Measurements from ENCODE around the gene IFFO2. TPM values are rescaled to one million over a fixed set of nuclear protein-coding genes. Genes with fewer than 3 reads are reported as not detected.

Gene IFFO2
- total and polyA plus RNA-seq, 2 donors: 4.3 to 14.2 TPM

DNA sequence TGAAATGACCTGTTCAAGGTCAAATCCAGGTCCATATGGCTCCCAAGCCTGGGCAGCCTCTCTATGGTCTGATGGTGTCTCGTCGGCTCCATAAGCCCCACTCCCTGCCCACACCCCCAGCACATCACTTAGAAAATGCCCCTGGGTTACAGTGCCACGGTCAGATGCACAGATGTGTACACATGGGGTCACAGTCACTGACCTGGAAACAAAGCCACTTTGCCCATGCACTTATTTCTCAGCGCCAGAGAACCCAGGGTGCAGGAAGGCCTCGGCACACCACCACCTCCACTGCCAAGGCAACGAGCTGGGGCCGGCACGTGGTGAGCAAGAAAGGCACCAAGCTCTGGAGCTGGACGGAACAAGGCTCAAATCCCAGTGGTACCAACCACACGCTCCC lies 24.7 kb downstream of the IFFO2 start:
- Histone ChIP-seq H3K27ac (ENCODE audit: low read depth) (no peak overlapping the region), H3K4me3 (ENCODE audit: low read depth, low read length) (no peak overlapping the region), H3K4me1 (ENCODE audit: insufficient read depth) (peaks cover 2% of the 10 kb centered on the region), H3K36me3 (ENCODE audit: insufficient read depth) (no peaks in the 10 kb centered on the region)
- no peak for DNase-seq (ENCODE audit: extremely low spot score)
- WGBS: 84% methylated on average over 10 of the region's 10 CpGs

GRCh38 chr1:18929686-18930085 lies 26.8 kb downstream of the IFFO2 start:
- Histone ChIP-seq H3K27ac (ENCODE audit: low read depth) (no peak overlapping the region), H3K4me1 (ENCODE audit: insufficient read depth) (peaks cover 2% of the 10 kb centered on the region), H3K4me3 (ENCODE audit: low read depth, low read length) (no peak overlapping the region), H3K36me3 (ENCODE audit: insufficient read depth) (no peaks in the 10 kb centered on the region)
- WGBS: 78% methylated on average over 7 of the region's 7 CpGs
- no peak for DNase-seq (ENCODE audit: extremely low spot score)

- WGBS: 94% methylated on average over 6 of the region's 6 CpGs
- Histone ChIP-seq H3K27ac (ENCODE audit: low read depth) (no peak overlapping the region), H3K4me3 (ENCODE audit: low read depth, low read length) (no peak overlapping the region), H3K4me1 (ENCODE audit: insufficient read depth) (peaks cover 2% of the 10 kb centered on the region), H3K36me3 (ENCODE audit: insufficient read depth) (no peaks in the 10 kb centered on the region)
- DNase-seq (ENCODE audit: extremely low spot score): no peak
These were observed 27.5 kb downstream of the IFFO2 start for GRCh38 chr1:18928985-18929384.

DNA sequence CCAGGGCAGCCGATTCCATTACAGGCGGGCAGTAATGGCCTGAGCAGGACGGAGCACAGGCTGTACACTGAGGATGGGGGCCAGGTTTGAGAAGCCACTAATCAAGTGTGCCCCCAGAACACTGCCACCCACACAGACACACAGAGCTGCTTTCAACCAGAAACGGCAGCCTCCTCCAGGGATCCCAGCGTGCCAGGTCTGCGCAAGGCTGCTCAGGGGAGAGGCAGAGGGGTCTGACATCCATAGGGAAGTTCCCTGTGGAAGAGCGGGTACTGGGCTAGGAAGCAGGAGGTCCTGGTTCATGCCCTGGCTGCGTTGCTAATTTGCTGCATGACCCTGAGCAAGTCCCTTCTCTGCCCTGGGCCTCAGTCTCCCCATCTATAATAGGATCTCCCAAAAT lies 28.1 kb downstream of the IFFO2 start:
- no peak for DNase-seq (ENCODE audit: extremely low spot score)
- no peak overlapping the region for H3K4me3 ChIP-seq (ENCODE audit: low read depth, low read length)
- H3K36me3 ChIP-seq (ENCODE audit: insufficient read depth): no peaks in the 10 kb centered on the region
- 78% methylated on average over 8 of the region's 8 CpGs for WGBS
- H3K4me1 ChIP-seq (ENCODE audit: insufficient read depth): peaks cover 2% of the 10 kb centered on the region
- H3K27ac ChIP-seq (ENCODE audit: low read depth): no peak overlapping the region

DNA sequence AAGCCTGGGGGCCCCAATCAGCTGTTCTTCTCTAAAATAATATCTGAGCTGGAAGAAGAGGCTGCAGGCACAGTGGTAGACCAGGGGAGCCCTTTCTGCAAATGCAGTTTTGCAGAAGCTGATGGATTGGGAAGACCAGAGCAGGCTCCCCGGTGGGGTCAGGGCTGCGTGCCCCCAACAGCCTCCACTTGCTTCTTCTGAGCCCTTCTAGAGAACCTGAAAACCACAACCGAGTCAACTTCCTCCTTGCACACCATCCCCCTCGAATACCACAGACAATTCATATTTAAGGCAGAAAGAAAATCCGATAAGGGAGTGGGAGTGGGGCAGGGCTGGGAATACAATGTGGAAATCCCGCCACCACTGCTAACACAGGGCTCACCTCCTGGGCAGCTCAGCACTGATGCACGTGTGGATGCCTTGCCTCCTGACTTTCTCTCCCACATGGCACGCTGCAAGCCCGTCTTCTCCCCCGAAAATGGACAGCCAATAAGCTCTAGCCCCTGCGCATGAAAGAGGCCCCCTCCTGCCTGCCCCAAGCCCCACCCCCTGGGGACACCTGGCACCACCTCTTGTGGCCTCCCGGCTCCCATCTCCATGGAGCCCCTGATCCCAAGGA lies 28.7 kb downstream of the IFFO2 start:
- Histone ChIP-seq H3K4me1 (ENCODE audit: insufficient read depth) (peaks cover 2% of the 10 kb centered on the region), H3K4me3 (ENCODE audit: low read depth, low read length) (no peak overlapping the region)

DNA sequence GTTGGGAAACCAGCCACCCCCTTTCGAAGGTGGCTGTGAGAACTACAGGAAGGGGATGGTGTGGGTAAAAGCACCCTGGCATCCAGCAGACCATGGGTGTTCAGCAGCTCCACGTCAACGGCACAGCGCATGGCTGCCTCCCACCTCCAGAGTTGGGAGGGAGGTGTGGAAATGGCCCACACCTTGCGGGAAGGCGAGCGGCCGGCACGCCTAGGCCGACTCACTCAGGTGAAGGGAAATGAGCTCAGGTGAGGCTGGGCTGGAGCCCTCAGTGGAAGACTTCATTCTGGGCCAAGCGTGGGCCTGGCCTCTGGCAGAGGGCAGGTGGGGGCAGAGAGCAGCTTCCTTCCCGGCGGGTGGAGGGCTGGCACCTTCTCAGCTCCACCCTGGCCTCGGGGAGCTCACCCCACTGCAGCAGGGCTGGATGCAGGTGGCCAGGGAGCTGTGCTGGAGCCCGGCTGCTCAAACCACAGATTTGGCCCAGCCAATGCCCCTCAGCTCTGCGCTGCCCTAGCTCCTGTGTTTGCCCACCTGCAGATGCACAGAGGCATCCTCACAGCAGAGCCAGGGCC lies 29.3 kb downstream of the IFFO2 start:
- Histone ChIP-seq H3K4me3 (ENCODE audit: low read depth, low read length) (no peak overlapping the region), H3K27ac (ENCODE audit: low read depth) (peak overlapping the region; percentile 34), H3K36me3 (ENCODE audit: insufficient read depth) (no peaks in the 10 kb centered on the region), H3K4me1 (ENCODE audit: insufficient read depth) (peaks cover 2% of the 10 kb centered on the region)
- 71% methylated on average over 16 of the region's 16 CpGs for WGBS
- no peak for DNase-seq (ENCODE audit: extremely low spot score)

More for the DNA sequence above, 28.7 kb downstream of the IFFO2 start:
- Histone ChIP-seq H3K36me3 (ENCODE audit: insufficient read depth) (no peaks in the 10 kb centered on the region), H3K27ac (ENCODE audit: low read depth) (no peak overlapping the region)
- no peak for DNase-seq (ENCODE audit: extremely low spot score)
- 63% methylated on average over 12 of the region's 12 CpGs for WGBS

DNA sequence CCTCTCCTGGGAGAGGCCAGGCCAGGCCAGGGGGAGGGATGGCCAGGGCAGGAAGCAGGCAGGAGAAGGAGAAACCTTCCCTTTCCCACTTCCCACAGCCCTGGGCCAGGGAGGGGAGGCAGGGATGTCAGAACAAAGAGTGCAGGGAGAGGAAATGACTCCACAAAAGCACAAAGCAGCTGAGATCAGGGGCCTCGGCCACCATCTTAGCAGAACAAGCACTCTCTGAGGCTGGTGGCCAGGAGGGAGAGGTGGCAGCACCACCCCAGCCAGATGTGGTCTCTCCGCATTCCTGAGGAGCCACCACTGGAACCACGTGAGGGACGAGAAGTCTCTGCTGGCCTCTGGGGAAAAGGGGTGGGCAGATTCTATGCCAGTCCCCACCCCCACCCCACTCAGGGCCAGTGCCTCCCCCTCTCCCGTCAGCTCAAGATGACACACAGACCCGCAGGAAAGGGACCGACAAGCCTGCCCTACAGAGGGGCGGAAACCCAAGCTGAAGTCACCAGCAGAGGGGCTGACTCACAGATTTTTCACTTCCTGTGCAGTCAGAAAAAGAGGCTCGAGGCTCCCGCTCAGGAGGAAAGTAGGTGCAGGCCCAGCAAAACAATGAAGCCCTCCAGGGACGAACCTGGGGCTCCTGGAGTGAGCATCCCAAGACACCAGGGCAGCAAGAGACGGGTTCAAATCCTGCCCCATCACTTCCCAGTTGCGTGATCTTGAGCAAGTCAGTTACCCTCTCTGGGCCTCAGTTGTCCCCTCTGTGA lies 30.0 kb downstream of the IFFO2 start:
- no peak for DNase-seq (ENCODE audit: extremely low spot score)
- Histone ChIP-seq H3K4me3 (ENCODE audit: low read depth, low read length) (no peak overlapping the region), H3K4me1 (ENCODE audit: insufficient read depth) (peaks cover 2% of the 10 kb centered on the region), H3K36me3 (ENCODE audit: insufficient read depth) (no peaks in the 10 kb centered on the region), H3K27ac (ENCODE audit: low read depth) (peak overlapping the region; percentile 73)
- WGBS: 41% methylated on average over 13 of the region's 13 CpGs

GRCh38 chr1:18925279-18925678 lies 31.2 kb downstream of the IFFO2 start:
- no peak for DNase-seq (ENCODE audit: extremely low spot score)
- Histone ChIP-seq H3K4me3 (ENCODE audit: low read depth, low read length) (no peak overlapping the region), H3K4me1 (ENCODE audit: insufficient read depth) (peaks cover 2% of the 10 kb centered on the region), H3K27ac (ENCODE audit: low read depth) (no peak overlapping the region), H3K36me3 (ENCODE audit: insufficient read depth) (no peaks in the 10 kb centered on the region)
- WGBS: 94% methylated on average over 9 of the region's 9 CpGs

DNA sequence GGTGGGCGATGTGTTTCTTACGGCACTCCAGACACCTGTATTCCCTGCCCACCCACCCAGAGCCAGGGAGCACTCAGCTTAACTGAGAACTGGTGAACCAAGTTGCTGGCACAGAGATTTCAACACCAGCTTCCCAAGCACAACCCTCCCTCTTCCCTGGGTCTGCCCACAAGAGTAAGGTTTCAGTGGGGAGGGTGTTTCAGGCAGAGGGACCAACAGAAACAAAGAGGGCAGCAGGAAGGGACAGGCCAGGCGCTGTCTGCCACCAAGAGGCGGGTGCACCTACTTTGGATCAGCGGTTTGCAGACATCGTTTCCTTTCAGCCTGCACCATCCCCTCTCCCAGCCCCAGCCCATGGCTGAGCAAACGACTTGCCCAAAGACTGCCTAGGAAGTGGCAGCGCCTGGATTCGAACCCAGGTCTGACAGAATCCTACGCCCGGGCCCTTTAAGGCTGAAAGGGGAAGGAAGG lies 32.2 kb downstream of the IFFO2 start:
- no peak overlapping the region for H3K4me3 ChIP-seq (ENCODE audit: low read depth, low read length)
- no peak for DNase-seq (ENCODE audit: extremely low spot score)
- peaks cover 2% of the 10 kb centered on the region for H3K4me1 ChIP-seq (ENCODE audit: insufficient read depth)
- no peaks in the 10 kb centered on the region for H3K36me3 ChIP-seq (ENCODE audit: insufficient read depth)
- 62% methylated on average over 11 of the region's 11 CpGs for WGBS
- H3K27ac ChIP-seq (ENCODE audit: low read depth): peak overlapping the region; percentile 26

GRCh38 chr1:18923756-18924211 lies 32.7 kb downstream of the IFFO2 start:
- Histone ChIP-seq H3K27ac (ENCODE audit: low read depth) (no peak overlapping the region), H3K4me3 (ENCODE audit: low read depth, low read length) (no peak overlapping the region), H3K36me3 (ENCODE audit: insufficient read depth) (no peaks in the 10 kb centered on the region), H3K4me1 (ENCODE audit: insufficient read depth) (peaks cover 2% of the 10 kb centered on the region)
- WGBS: 29% methylated on average over 14 of the region's 14 CpGs
- DNase-seq (ENCODE audit: extremely low spot score): no peak

DNA sequence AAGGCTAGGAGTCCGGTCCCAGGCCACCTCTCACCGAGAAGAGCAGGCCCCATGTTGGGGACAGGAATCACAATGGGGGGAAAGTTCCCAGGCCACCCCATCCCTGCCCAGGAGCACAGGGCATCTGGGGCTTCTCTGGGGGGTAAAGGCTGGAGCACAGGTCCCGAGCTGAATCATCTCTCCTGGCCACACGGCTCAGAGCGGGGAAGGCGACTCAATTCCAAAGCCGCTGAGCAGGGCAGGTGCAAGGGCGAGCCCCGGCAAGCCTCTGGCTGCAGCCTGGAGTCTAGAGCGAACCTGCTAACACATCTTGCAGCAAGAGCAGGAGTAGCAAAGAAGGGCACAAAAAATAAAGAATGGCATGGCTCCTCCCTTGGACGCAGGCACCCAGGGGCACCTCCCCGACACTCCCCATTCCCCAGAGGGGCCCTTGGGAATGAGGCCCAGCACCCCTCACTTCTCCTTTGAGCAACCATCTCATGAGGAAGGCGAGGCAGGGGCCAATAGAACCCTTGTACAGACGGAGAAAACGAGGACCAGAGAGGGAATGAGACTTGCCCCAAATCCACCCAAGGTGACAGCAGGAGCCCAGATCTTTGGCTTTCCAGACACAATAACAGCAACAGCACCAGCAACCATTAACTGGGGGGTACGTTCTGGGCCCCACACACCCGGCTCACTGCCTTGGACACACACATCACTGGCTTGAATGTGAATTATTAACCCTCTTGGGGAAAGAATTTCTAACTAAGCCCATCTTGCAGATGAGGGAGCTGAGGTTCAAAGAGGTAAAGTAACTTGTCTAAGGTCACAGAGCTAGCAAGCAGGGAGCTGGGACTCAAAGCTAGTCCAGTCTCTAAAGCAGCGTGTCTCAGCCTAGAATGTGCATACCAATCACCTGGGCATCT lies 33.4 kb downstream of the IFFO2 start:
- H3K27ac ChIP-seq (ENCODE audit: low read depth): peak overlapping the region; percentile 73
- H3K4me1 ChIP-seq (ENCODE audit: insufficient read depth): peaks cover 2% of the 10 kb centered on the region
- H3K4me3 ChIP-seq (ENCODE audit: low read depth, low read length): no peak overlapping the region
- no peaks in the 10 kb centered on the region for H3K36me3 ChIP-seq (ENCODE audit: insufficient read depth)
- DNase-seq (ENCODE audit: extremely low spot score): no peak
- 57% methylated on average over 18 of the region's 18 CpGs for WGBS

DNA sequence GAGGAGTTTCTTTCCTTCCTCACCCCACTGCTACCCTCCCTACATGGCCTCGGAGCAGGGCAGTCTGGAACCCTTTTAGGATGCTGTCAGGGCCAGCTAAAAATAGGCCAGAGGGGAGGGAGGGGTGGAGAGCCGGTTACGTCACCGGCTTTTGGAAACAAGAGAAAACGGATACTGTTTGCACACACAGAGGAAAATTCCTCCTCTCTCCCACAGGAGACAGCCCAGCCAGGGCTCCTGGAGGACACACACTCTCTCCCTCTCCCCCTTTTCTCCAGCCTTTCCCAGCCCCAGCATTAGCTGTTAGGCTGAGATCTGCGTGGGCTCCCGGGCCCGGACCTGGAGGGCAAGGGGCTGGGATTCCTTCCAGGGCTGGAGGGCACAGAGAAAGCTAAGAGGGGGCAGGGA lies 34.2 kb downstream of the IFFO2 start:
- Histone ChIP-seq H3K27ac (ENCODE audit: low read depth) (peak overlapping the region; percentile 73), H3K36me3 (ENCODE audit: insufficient read depth) (no peaks in the 10 kb centered on the region), H3K4me3 (ENCODE audit: low read depth, low read length) (no peak overlapping the region), H3K4me1 (ENCODE audit: insufficient read depth) (peaks cover 2% of the 10 kb centered on the region)
- DNase-seq (ENCODE audit: extremely low spot score): peak; percentile 87
- 6% methylated on average over 8 of the region's 8 CpGs for whole genome bisulfite sequencing

DNA sequence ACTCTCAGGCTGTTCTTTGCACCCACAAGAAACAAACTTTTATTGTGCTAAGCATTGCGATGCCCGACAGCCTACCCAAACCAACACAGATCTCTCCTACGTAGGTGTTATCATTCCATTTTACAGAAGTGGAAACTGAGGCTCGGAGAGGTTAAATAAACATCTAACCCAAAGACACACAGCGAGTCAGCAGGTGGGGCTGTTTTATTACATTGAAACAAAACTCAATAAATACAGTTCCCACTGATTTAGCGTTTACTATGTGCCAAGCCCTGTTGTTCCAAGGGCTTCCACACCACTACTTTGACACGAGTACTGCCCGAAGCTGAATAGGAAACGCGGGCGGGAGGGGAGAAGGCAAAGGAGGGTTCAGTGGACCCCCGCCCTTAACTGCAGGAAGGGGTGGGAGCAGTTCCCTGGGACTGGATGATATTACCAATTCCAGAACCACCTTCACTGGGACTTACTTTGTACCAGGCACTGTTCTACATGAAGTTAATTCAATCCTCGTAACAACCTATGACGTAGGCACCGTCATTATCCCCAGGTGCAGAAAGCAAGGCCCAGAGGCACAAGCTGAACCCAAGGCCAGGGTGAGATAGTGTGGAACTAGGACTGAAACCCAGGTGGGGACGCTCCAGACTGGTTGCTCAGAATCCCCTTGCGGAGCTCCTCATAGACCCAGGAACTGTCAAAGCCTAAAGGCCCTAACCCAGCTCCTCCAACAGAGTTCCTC lies 34.8 kb downstream of the IFFO2 start:
- no peak for DNase-seq (ENCODE audit: extremely low spot score)
- Histone ChIP-seq H3K27ac (ENCODE audit: low read depth) (peak overlapping the region; percentile 73), H3K4me3 (ENCODE audit: low read depth, low read length) (no peak overlapping the region), H3K4me1 (ENCODE audit: insufficient read depth) (no peaks in the 10 kb centered on the region), H3K36me3 (ENCODE audit: insufficient read depth) (no peaks in the 10 kb centered on the region)
- 53% methylated on average over 17 of the region's 17 CpGs for WGBS
